Testis (tissue), 5 donors: ENCODE measurements around the gene FOXD4L5. TPM values are rescaled to one million over a fixed set of nuclear protein-coding genes. Genes with fewer than 3 reads are reported as not detected.
A peak's percentile ranks its signal among the peaks of the same experiment; 100 is the strongest.
"Not testable (repeated sequence)": the region's sequence is repeated elsewhere in the genome, so short reads cannot be mapped to it uniquely, and the experiment has no call there.

Source experiments
- DNase-seq: peaks from one replicate; pipeline ENCODE4 v3.0.0-alpha.2; 2019
- H3K27ac ChIP-seq, 2 donors: fragments of 200-600 bp; sonication (generic); one replicate each; pipeline ENCODE4 v1.5.1; 2019
- H3K27me3 ChIP-seq: fragments of 200-600 bp; sonication (generic); one replicate; pipeline ENCODE4 v1.5.1; 2019
- H3K36me3 ChIP-seq: fragments of 200-600 bp; sonication (generic); one replicate; pipeline ENCODE4 v1.5.1; 2017; ENCODE audit warnings: low read depth; ENCODE audit errors: missing control alignments
- H3K4me1 ChIP-seq: fragments of 200-600 bp; sonication (generic); one replicate; pipeline ENCODE4 v1.5.1; 2019
- H3K4me3 ChIP-seq, 2 donors: fragments of 200-600 bp; sonication (generic); one replicate each; pipeline ENCODE4 v1.5.1; 2017 to 2019
- H3K9me3 ChIP-seq: fragments of 200-600 bp; sonication (generic); one replicate; pipeline ENCODE4 v1.5.1; 2017
- WGBS, 2 donors: methylation state at CpG; one replicate each; pipeline ENCODE4 v1.1.5; 2018; 5-methylcytosine and 5-hydroxymethylcytosine counted together
- intact Hi-C: fragments of 100-400 bp; cut with DNase I; formaldehyde crosslinking; loops from one replicate; pipeline ENCODE4 v1.15.1; 2023; ENCODE audit warnings: low total_unique reads
- long read RNA-seq, 2 donors: transcript quantifications; one replicate each; lab custom pipeline, GENCODE V29; 2026
- polyA plus RNA-seq: library from polyadenylated mRNA; stranded (reverse); fragments of 350-450 nt; fragmentation: Illumina TruSeq; extraction: RNeasy Lipid Tissue Mini Kit (QIAGEN cat#74804); gene quantifications from one replicate; pipeline ENCODE4 v1.2.3, GENCODE V29; 2014; ENCODE audit warnings: low read depth, low replicate concordance; ENCODE audit not compliant: insufficient read depth
- small RNA-seq, 2 donors: library from RNA; depleted of rRNA; stranded (forward); fragments of <200 nt; gene quantifications; one replicate each; pipeline ENCODE3, GENCODE V24; 2016
- total RNA-seq, 2 donors: library from RNA; depleted of rRNA; stranded (reverse); fragments of >200 nt; gene quantifications; one replicate each; pipeline ENCODE4 v1.2.3, GENCODE V29; 2016

The FOXD4L5 gene
- total RNA-seq: under 1 TPM; 0.24 to 0.25 TPM
- not detected for polyA plus RNA-seq
- long read RNA-seq, donor 1: 0 reads
- long read RNA-seq, donor 2: 0 reads

- H3K4me3 ChIP-seq, intact Hi-C loops, H3K9me3 ChIP-seq, H3K27ac ChIP-seq, H3K4me1 ChIP-seq, H3K36me3 ChIP-seq, H3K27me3 ChIP-seq, DNase-seq: not testable (repeated sequence)
- WGBS, 2 donors: no CpG with 5 or more reads among the region's 2 CpGs
Observed at GRCh38 chr9:65285109-65285508, at the start of gene FOXD4L5. FOXD4L5 (minus strand) TSS chr9:65285209; CDS start chr9:65284377, 832 bp downstream.

DNA sequence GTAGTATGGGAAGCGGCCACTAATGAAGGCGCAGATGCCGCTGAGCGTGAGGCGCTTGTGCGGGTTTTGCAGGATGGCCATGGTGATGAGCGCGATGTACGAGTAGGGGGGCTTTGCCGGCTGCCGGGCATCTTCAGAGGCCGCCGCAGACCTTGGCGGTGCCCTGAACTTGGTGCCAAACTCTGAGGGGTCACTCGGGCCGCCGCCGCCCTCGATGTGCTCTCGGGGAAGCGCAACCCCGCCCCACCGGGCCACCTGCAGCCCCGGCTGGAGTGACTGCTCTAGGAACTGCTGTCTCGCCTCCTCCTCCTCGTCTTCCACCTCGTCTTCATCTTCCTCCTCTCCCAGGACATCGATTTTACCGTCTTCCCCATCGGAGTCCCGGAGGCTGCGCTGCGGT, 1.1 kb downstream of the FOXD4L5 start:
- H3K4me1 ChIP-seq, H3K27me3 ChIP-seq, intact Hi-C loops, H3K9me3 ChIP-seq, H3K4me3 ChIP-seq, H3K36me3 ChIP-seq, H3K27ac ChIP-seq: not testable (repeated sequence)
- no CpG with 5 or more reads among the region's 33 CpGs for WGBS, 2 donors
- peak; percentile 4 for DNase-seq

DNA sequence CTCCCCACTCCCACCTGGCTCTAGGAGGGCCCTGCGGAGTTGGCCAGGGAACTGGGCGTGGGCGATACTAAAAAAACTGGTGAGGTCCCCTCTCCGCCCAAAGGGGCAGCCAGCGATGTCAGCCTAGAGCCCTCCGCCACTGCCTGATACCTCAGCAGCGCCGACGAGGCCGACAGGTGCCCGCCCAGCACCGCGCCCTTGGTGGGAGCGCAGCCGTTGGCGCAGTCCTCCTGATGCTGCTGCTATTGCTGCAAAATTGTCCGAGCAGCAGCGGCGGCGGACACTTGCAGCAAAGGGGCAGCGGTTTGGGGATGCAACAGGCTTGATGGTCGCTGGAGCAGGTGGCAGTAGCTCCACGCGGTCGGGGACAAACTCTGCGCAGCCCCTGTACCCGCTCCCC, 2.0 kb downstream of the FOXD4L5 start:
- H3K4me1 ChIP-seq, H3K9me3 ChIP-seq, intact Hi-C loops, H3K36me3 ChIP-seq, H3K4me3 ChIP-seq, H3K27me3 ChIP-seq, H3K27ac ChIP-seq, DNase-seq: not testable (repeated sequence)
- no CpG with 5 or more reads among the region's 27 CpGs for WGBS, 2 donors

Small RNA genes lying within 50 kb of the gene (small RNA-seq; reads per million reads assigned to genes)
- 0 reads per million in 2 donors for gene IGKV1OR9-1
